HepG2 (cell line): ENCODE measurements around the gene KIRREL3. TPM values are rescaled to one million over a fixed set of nuclear protein-coding genes. Genes with fewer than 3 reads are reported as not detected.

Source experiments
- ATAC-seq: fragments of 200-7000 bp; cut with Tn5 transposase; 3 replicates; pipeline ENCODE4 v1.9.1; 2020; ENCODE audit warnings: mild to moderate bottlenecking, moderate library complexity
- BruUV-seq: library from RNA; stranded (reverse); fragments of 400-500 nt; replicated peaks from 2 replicates; lab custom pipeline; 2021; lab: Mats Ljungman, UMichigan
- CTCF ChIA-PET: fragments of 300-600 bp; formaldehyde crosslinking; extraction: SDS; loops from one replicate; lab custom pipeline; 2021; ENCODE audit warnings: low total read pairs, inconsistent platforms, low intra/inter-chr PET ratio; lab: Yijun Ruan, JAX
- POLR2A ChIA-PET: fragments of 350-600 bp; sonication (Branson Sonifier 250); formaldehyde crosslinking; loops from one replicate; lab custom pipeline; 2020; ENCODE audit warnings: antibody characterized with exemption, inconsistent platforms; lab: Yijun Ruan, JAX
- DNase-seq: peaks from one replicate; pipeline ENCODE4 v3.0.0-alpha.2; 2015; ENCODE audit warnings: low spot score
- FAIRE-seq: peaks from 3 replicates; lab custom pipeline; 2011; peaks lifted over from hg19 to GRCh38; lab: Jason Lieb, UNC
- H2AFZ ChIP-seq: one replicate; pipeline ENCODE4 v1.6.1; 2011; ENCODE audit warnings: low read length, inconsistent platforms
- H3K27ac ChIP-seq: fragments of 300-600 bp; 3 replicates; pipeline ENCODE4 v1.8.0; 2011; ENCODE audit warnings: mixed run types, mild to moderate bottlenecking, mixed read lengths, low read length, inconsistent platforms; ENCODE audit not compliant: insufficient read depth; ENCODE audit errors: extremely low read length
- H3K27me3 ChIP-seq, 2 experiments: fragments of 200-600 bp in 1 of 2; 2 replicates in 1 of 2; 3 replicates in 1 of 2; pipeline versions ENCODE4 v1.6.0 to v1.8.0; 2011; ENCODE audit warnings: low read length in 2 of 2, mild to moderate bottlenecking in 2 of 2, moderate library complexity in 2 of 2, inconsistent platforms in 1 of 2; ENCODE audit not compliant: insufficient read depth in 2 of 2, control insufficient read depth in 1 of 2
- H3K36me3 ChIP-seq, 2 experiments: fragments of 200-600 bp in 1 of 2; replicated peaks in 1 of 2; 2 replicates in 1 of 2; 3 replicates in 1 of 2; pipeline versions ENCODE4 v1.5.1 to v1.8.0; 2011; ENCODE audit warnings: low read length in 2 of 2, inconsistent platforms in 1 of 2; ENCODE audit not compliant: insufficient read depth in 2 of 2, control insufficient read depth in 1 of 2
- H3K4me1 ChIP-seq: 2 replicates; pipeline ENCODE4 v1.5.1; 2012; ENCODE audit warnings: low read length, inconsistent platforms; ENCODE audit not compliant: insufficient read depth
- H3K4me2 ChIP-seq: 2 replicates; pipeline ENCODE4 v1.6.0; 2011; ENCODE audit warnings: low read depth, low read length, inconsistent platforms
- H3K4me3 ChIP-seq, 3 experiments: fragments of 200-600 bp in 1 of 3; sonication (generic), shearing (Covaris generic) in 1 of 3; replicated peaks in 1 of 3; 2 replicates each; pipeline ENCODE4 v1.5.1; 2011 to 2016; ENCODE audit warnings: low read length in 3 of 3, inconsistent platforms in 2 of 3, low read depth in 2 of 3, mild to moderate bottlenecking in 2 of 3, control low read depth in 1 of 3, mixed read lengths in 1 of 3; ENCODE audit not compliant: insufficient read depth in 1 of 3
- H3K79me2 ChIP-seq: one replicate; pipeline ENCODE4 v1.6.1; 2011; ENCODE audit warnings: low read length, inconsistent platforms; ENCODE audit not compliant: insufficient read depth
- H3K9ac ChIP-seq: 2 replicates; pipeline ENCODE4 v1.6.0; 2011; ENCODE audit warnings: mild to moderate bottlenecking, low read depth, low read length, inconsistent platforms; ENCODE audit not compliant: insufficient read depth
- H3K9me3 ChIP-seq: 2 replicates; pipeline ENCODE4 v1.5.1; 2012; ENCODE audit warnings: mild to moderate bottlenecking, low read length
- H4K20me1 ChIP-seq: 2 replicates; pipeline ENCODE4 v1.6.0; 2011; ENCODE audit warnings: inconsistent platforms, mild to moderate bottlenecking, low read length, moderate library complexity; ENCODE audit not compliant: insufficient read depth
- CBX1 ChIP-seq: IDR thresholded peaks from one replicate; pipeline ENCODE4 v1.6.1; 2016; ENCODE audit warnings: antibody characterized with exemption, low read depth
- FOSL1 ChIP-seq: sonication (generic); formaldehyde crosslinking; IDR thresholded peaks from 2 replicates; pipeline ENCODE4 v1.9.0; 2021; ENCODE audit warnings: missing genetic modification reagents, borderline replicate concordance
- FOXC1 ChIP-seq: sonication (generic); formaldehyde crosslinking; IDR thresholded peaks from 2 replicates; pipeline ENCODE4 v1.8.0; 2022; ENCODE audit warnings: mild to moderate bottlenecking, missing genetic modification reagents, borderline replicate concordance
- KLF12 ChIP-seq: sonication (generic); formaldehyde crosslinking; IDR thresholded peaks from 2 replicates; pipeline ENCODE4 v1.4.0; 2020; ENCODE audit warnings: missing genetic modification reagents, borderline replicate concordance
- MIER2 ChIP-seq: IDR thresholded peaks from 2 replicates; pipeline ENCODE4 v1.6.1; 2016; ENCODE audit warnings: missing biosample characterization, missing genetic modification reagents
- PATZ1 ChIP-seq: sonication (generic); formaldehyde crosslinking; IDR thresholded peaks from 2 replicates; pipeline ENCODE4 v1.4.0; 2020; ENCODE audit warnings: missing genetic modification reagents
- RFX5 ChIP-seq: IDR thresholded peaks from 2 replicates; pipeline ENCODE4 v1.6.1; 2011; ENCODE audit warnings: low read depth, low read length, improper control_type of control experiment
- SALL1 ChIP-seq: sonication (generic); formaldehyde crosslinking; IDR thresholded peaks from 2 replicates; pipeline ENCODE4 v1.8.0; 2022; ENCODE audit warnings: mild to moderate bottlenecking, missing genetic modification reagents
- SAP130 ChIP-seq: IDR thresholded peaks from 2 replicates; pipeline ENCODE4 v1.6.1; 2016; ENCODE audit warnings: low read depth
- SMYD3 ChIP-seq: sonication (generic); formaldehyde crosslinking; IDR thresholded peaks from 2 replicates; pipeline ENCODE4 v1.8.1; 2023; ENCODE audit warnings: mild to moderate bottlenecking, missing genetic modification reagents
- TFAP4 ChIP-seq: sonication (generic); IDR thresholded peaks from 2 replicates; pipeline ENCODE4 v1.6.1; 2016; ENCODE audit warnings: low read depth, borderline replicate concordance
- ZIK1 ChIP-seq: sonication (generic); formaldehyde crosslinking; IDR thresholded peaks from 2 replicates; pipeline ENCODE4 v1.5.0; 2020; ENCODE audit warnings: mild to moderate bottlenecking, low read depth, missing genetic modification reagents, borderline replicate concordance
- ZNF143 ChIP-seq: sonication (generic); formaldehyde crosslinking; IDR thresholded peaks from 2 replicates; pipeline ENCODE4 v1.4.0; 2020; ENCODE audit warnings: missing genetic modification reagents
- ZNF547 ChIP-seq: sonication (generic); formaldehyde crosslinking; IDR thresholded peaks from 2 replicates; pipeline ENCODE4 v1.5.1; 2020; ENCODE audit warnings: mild to moderate bottlenecking, missing genetic modification reagents
- ZNF713 ChIP-seq: sonication (generic); formaldehyde crosslinking; IDR thresholded peaks from 2 replicates; pipeline ENCODE4 v1.4.0; 2020; ENCODE audit warnings: mild to moderate bottlenecking, missing genetic modification reagents
- ZNF775 ChIP-seq: sonication (generic); formaldehyde crosslinking; IDR thresholded peaks from 2 replicates; pipeline ENCODE4 v1.4.0; 2020; ENCODE audit warnings: missing genetic modification reagents, mild to moderate bottlenecking, moderate library complexity, borderline replicate concordance
- WGBS: methylation state at CpG from one replicate; pipeline ENCODE4 v1.1.6; 2017; ENCODE audit warnings: low lambda C conversion rate; 5-methylcytosine and 5-hydroxymethylcytosine counted together
- in situ Hi-C: cut with HindIII; loops from 2 replicates; pipeline ENCODE4 v1.10.0; 2017; ENCODE audit warnings: low pct_unique_long_range_greater_than_20kb; ENCODE audit not compliant: extremely low pct_ligation_motif_present
- intact Hi-C: fragments of 100-400 bp; cut with micrococcal nuclease; formaldehyde crosslinking; loops from one replicate; pipeline ENCODE4 v1.10.0; 2022; ENCODE audit not compliant: unreplicated experiment
- polyA plus RNA-seq, 8 experiments: library from polyadenylated mRNA; depleted of rRNA in 3 of 8; stranded (reverse) in 7 of 8; unstranded in 1 of 8; fragments of >200 nt; fragmentation: Illumina TruSeq in 4 of 8; extraction: Trizol in 4 of 8; gene quantifications; 2 replicates each; pipeline versions ENCODE4 v1.2.1 to v1.2.3, GENCODE V29; 2011 to 2016; ENCODE audit warnings: low read depth in 4 of 8, missing spikeins in 1 of 8, mixed read lengths in 1 of 8; ENCODE audit not compliant: insufficient read depth in 1 of 8
- total RNA-seq, 5 experiments: library from RNA; depleted of rRNA; stranded (reverse); fragments of >200 nt; fragmentation: Illumina TruSeq; extraction: Trizol; gene quantifications; 2 replicates each; pipeline ENCODE4 v1.2.3, GENCODE V29; 2016; ENCODE audit warnings: low read depth in 1 of 5

Gene KIRREL3
- total and polyA plus RNA-seq, 2 of the 13 experiments (the other 11 are each of a cell fraction or from before 2014, with no cell fraction given) = not detected

DNA sequence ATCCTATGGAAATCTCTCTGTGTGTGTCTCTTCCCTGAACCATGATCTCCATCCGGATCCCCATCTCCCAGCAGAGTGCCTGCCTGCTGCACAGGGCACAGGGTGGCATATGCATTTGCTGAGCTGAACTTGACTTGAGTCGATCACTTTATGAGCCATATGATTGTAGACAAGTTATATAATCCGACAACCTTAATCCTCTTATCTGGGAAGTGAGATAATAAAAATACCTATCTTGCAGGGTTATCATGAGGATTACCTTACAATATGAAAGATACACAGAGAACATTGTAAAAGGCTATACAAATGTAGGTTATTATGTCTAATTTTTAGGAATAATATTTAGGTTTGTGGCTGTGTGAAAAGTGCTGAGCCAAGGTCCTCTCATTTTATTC, 520.6 kb downstream of the KIRREL3 start:
- WGBS = 90% methylated on average over 3 of the region's 3 CpGs
- H3K27me3 ChIP-seq = peaks cover 2 to 43% of the 10 kb centered on the region in 2 experiments; a peak in 3 of 5 replicates
- in situ Hi-C loops (no loop called here), intact Hi-C loops (loop anchor here (1.0 kb wide), 2 partner anchors 39 to 170 kb away; no protein-coding TSS in a partner anchor)
- FAIRE-seq (no peak), DNase-seq (no peak), ATAC-seq (no peak)
- H3K9ac ChIP-seq = no peak overlapping the region
- H4K20me1 ChIP-seq = no peaks in the 10 kb centered on the region
- H3K9me3 ChIP-seq = no peaks in the 10 kb centered on the region
- H3K4me1 ChIP-seq = peaks cover 15% of the 10 kb centered on the region
- H3K79me2 ChIP-seq = no peaks in the 10 kb centered on the region
- no peak overlapping the region for H2AFZ ChIP-seq
- BruUV-seq = no TSS peak
- no peak overlapping the region for H3K4me3 ChIP-seq
- POLR2A ChIA-PET = interaction anchor here (1.1 to 1.4 kb wide), 2 partner anchors 176 to 887 kb away, joined by 3 to 4 read pairs; partner anchors contain the start of genes DCPS and STT3A
- no peak overlapping the region for H3K4me2 ChIP-seq
- H3K27ac ChIP-seq = no peak overlapping the region
- CTCF ChIA-PET = interaction anchor here (1.5 to 2.6 kb wide), 2 partner anchors 39 to 170 kb away, joined by 13 to 19 read pairs; no protein-coding TSS in a partner anchor
- 0 out of 2 replicates have a peak, but pooled peaks have one; percentile 19 for TF ChIP-seq ZIK1 (CRISPR knock-in tag)
- no peak for TF ChIP-seq ZNF547 (CRISPR knock-in tag)
- no peaks in the 10 kb centered on the region for H3K36me3 ChIP-seq

GRCh38 chr11:126479178-126479930, 521.2 kb downstream of the KIRREL3 start:
- H3K4me2 ChIP-seq = no peak overlapping the region
- CTCF ChIA-PET = interaction anchor here (2.6 kb wide), 1 partner anchor 169 kb away, joined by 13 read pairs; no protein-coding TSS in a partner anchor
- FAIRE-seq = no peak
- TF ChIP-seq RFX5 = no peak
- no peak for TF ChIP-seq TFAP4
- no peak for TF ChIP-seq FOXC1
- no peak for TF ChIP-seq ZNF713 (CRISPR knock-in tag)
- TF ChIP-seq ZNF775 (CRISPR knock-in tag) = no peak
- TF ChIP-seq KLF12 (CRISPR knock-in tag) = no peak
- TF ChIP-seq ZNF143 (CRISPR knock-in tag) = no peak
- no peak for TF ChIP-seq CBX1
- TF ChIP-seq PATZ1 (CRISPR knock-in tag) = no peak
- no peak for TF ChIP-seq SMYD3 (CRISPR knock-in tag)
- no peak for TF ChIP-seq SAP130 (CRISPR knock-in tag)
- TF ChIP-seq MIER2 (CRISPR knock-in tag) = no peak
- TF ChIP-seq FOSL1 (CRISPR knock-in tag) = no peak
- no peak for TF ChIP-seq SALL1 (CRISPR knock-in tag)

More at GRCh38 chr11:126479178-126479930, 521.2 kb downstream of the KIRREL3 start:
- Histone ChIP-seq H4K20me1 (no peaks in the 10 kb centered on the region), H2AFZ (no peak overlapping the region), H3K79me2 (no peaks in the 10 kb centered on the region), H3K4me1 (peaks cover 21% of the 10 kb centered on the region), H3K36me3 (no peaks in the 10 kb centered on the region), H3K27me3 (peaks cover 2 to 42% of the 10 kb centered on the region in 2 experiments; a peak in 3 of 5 replicates), H3K9ac (no peak overlapping the region), H3K4me3 (no peak overlapping the region), H3K27ac (no peak overlapping the region), H3K9me3 (no peaks in the 10 kb centered on the region)
- ATAC-seq (no peak), DNase-seq (no peak)
- in situ Hi-C loops (loop anchor here (10.0 kb wide), 1 partner anchor 175 kb away; the partner anchor contains the start of gene DCPS), intact Hi-C loops (no loop called here)
- POLR2A ChIA-PET = no interaction called here
- BruUV-seq = no TSS peak
- 36% methylated on average over 15 of the region's 15 CpGs for WGBS
